K562 (cell line): Measurements from ENCODE around the gene RIPPLY3. TPM values are rescaled to one million over a fixed set of nuclear protein-coding genes. Genes with fewer than 3 reads are reported as not detected.

Experiments used
- GATAD2A ChIP-seq: fragments of 450-650 bp; IDR thresholded peaks from 2 replicates; pipeline ENCODE4 v1.6.1; 2017
- HMGN3 ChIP-seq: IDR thresholded peaks from 2 replicates; pipeline ENCODE4 v1.6.1; 2011; ENCODE audit warnings: borderline replicate concordance, low read depth, mild to moderate bottlenecking, mixed read lengths, low read length; ENCODE audit not compliant: insufficient read length; ENCODE audit errors: extremely low read depth
- KDM2B ChIP-seq: fragments of 250-450 bp; sonication (Bioruptor Pico); IDR thresholded peaks from 2 replicates; pipeline ENCODE4 v1.8.0; 2021; ENCODE audit warnings: mild to moderate bottlenecking, moderate library complexity
- PHF8 ChIP-seq: fragments of 200-600 bp; sonication (generic); IDR thresholded peaks from 2 replicates; pipeline ENCODE4 v1.6.1; 2012; ENCODE audit warnings: mixed run types, mild to moderate bottlenecking, inconsistent platforms, low read length, moderate library complexity, borderline replicate concordance
- PHTF2 ChIP-seq: fragments of 250-450 bp; sonication (Bioruptor Pico); IDR thresholded peaks from 2 replicates; pipeline ENCODE4 v1.5.0; 2021; ENCODE audit warnings: mild to moderate bottlenecking
- POLR2G ChIP-seq: fragments of 200-400 bp; formaldehyde crosslinking; IDR thresholded peaks from 2 replicates; pipeline ENCODE4 v1.6.1; 2017; ENCODE audit warnings: low read depth, mild to moderate bottlenecking, antibody characterized with exemption, low read length, moderate library complexity
- RBM22 ChIP-seq: fragments of 200-400 bp; formaldehyde crosslinking; IDR thresholded peaks from 2 replicates; pipeline ENCODE4 v1.6.1; 2018; ENCODE audit warnings: low read length, low read depth; ENCODE audit not compliant: poor library complexity, severe bottlenecking
- RCOR1 ChIP-seq, 2 experiments: IDR thresholded peaks; 2 replicates each; pipeline ENCODE4 v1.6.1; 2012; ENCODE audit warnings: low read depth in 2 of 2, low read length in 2 of 2, borderline replicate concordance in 1 of 2, improper control_type of control experiment in 1 of 2
- SMARCA4 ChIP-seq: fragments of 450-650 bp; IDR thresholded peaks from 2 replicates; pipeline ENCODE4 v1.6.1; 2016
- SMARCC2 ChIP-seq: fragments of 450-650 bp; IDR thresholded peaks from 2 replicates; pipeline ENCODE4 v1.6.1; 2017; ENCODE audit warnings: antibody characterized with exemption, moderate library complexity, mild to moderate bottlenecking, low read depth
- SMC3 ChIP-seq: conservative IDR thresholded peaks from 2 replicates; pipeline ENCODE4 v1.6.1; 2011; ENCODE audit warnings: low read depth, low read length, improper control_type of control experiment; ENCODE audit not compliant: insufficient read depth
- TAL1 ChIP-seq: fragments of 450-650 bp; IDR thresholded peaks from 2 replicates; pipeline ENCODE4 v1.6.1; 2016; ENCODE audit warnings: mild to moderate bottlenecking
- TGIF2 ChIP-seq: sonication (generic); formaldehyde crosslinking; IDR thresholded peaks from 2 replicates; pipeline ENCODE4 v1.8.1; 2022; ENCODE audit warnings: mild to moderate bottlenecking, missing genetic modification reagents, moderate library complexity
- ZBTB7A ChIP-seq: IDR thresholded peaks from 2 replicates; pipeline ENCODE4 v1.6.1; 2011; ENCODE audit warnings: low read depth, mild to moderate bottlenecking, low read length, moderate library complexity, borderline replicate concordance; ENCODE audit not compliant: control insufficient read depth
- ZNF121 ChIP-seq: sonication (generic); formaldehyde crosslinking; conservative IDR thresholded peaks from 2 replicates; pipeline ENCODE4 v1.8.0; 2022; ENCODE audit warnings: missing genetic modification reagents
- polyA plus RNA-seq, 8 experiments: library from polyadenylated mRNA; depleted of rRNA in 4 of 8; stranded (reverse) in 5 of 8; unstranded in 3 of 8; fragments of >200 nt; fragmentation: Nextera tagmentation in 2 of 8; fragmentation: Illumina TruSeq in 1 of 8; extraction: Ambion mirVana in 2 of 8; extraction: Trizol in 1 of 8; gene quantifications; 2 replicates each; pipeline versions ENCODE4 v1.2.1 to v1.2.3, GENCODE V29; 2011 to 2014; ENCODE audit warnings: inconsistent platforms in 1 of 8, missing spikeins in 1 of 8
- total RNA-seq, 7 experiments: library from RNA; depleted of rRNA in 6 of 7; stranded (reverse); fragments of >200 nt in 6 of 7; fragmentation: Illumina TruSeq in 2 of 7; extraction: Trizol in 2 of 7; gene quantifications; 2 replicates each; pipeline versions ENCODE4 v1.2.1 to v1.2.3, GENCODE V29; 2011 to 2021; ENCODE audit warnings: low replicate concordance in 1 of 7
- TF ChIP-seq, protein P1 (sequence below): fragments of 450-650 bp; IDR thresholded peaks from 2 replicates; pipeline ENCODE4 v1.6.1; 2018; ENCODE audit not compliant: partially characterized antibody
- TF ChIP-seq, protein P2 (sequence below), 2 experiments: fragments of 450-650 bp in 1 of 2; sonication (generic) in 1 of 2; formaldehyde crosslinking; conservative IDR thresholded peaks; 2 replicates each; pipeline versions ENCODE4 v1.4.0 to v1.8.1; 2020 to 2022; ENCODE audit warnings: mild to moderate bottlenecking in 1 of 2, missing genetic modification reagents in 1 of 2
- TF ChIP-seq, protein P3 (sequence below), 2 experiments: IDR thresholded peaks; 2 replicates each; pipeline ENCODE4 v1.6.1; 2012; ENCODE audit warnings: improper control_type of control experiment in 2 of 2, low read depth in 2 of 2, low read length in 2 of 2, borderline replicate concordance in 1 of 2
- TF ChIP-seq, protein P4 (sequence below): fragments of 450-650 bp; formaldehyde crosslinking; IDR thresholded peaks from 2 replicates; pipeline ENCODE4 v1.4.0; 2020; ENCODE audit warnings: mild to moderate bottlenecking, moderate library complexity

RIPPLY3 gene
- total and polyA plus RNA-seq, 9 of the 15 experiments (the other 6 are each of a cell fraction or from before 2014, with no cell fraction given) = not detected

DNA sequence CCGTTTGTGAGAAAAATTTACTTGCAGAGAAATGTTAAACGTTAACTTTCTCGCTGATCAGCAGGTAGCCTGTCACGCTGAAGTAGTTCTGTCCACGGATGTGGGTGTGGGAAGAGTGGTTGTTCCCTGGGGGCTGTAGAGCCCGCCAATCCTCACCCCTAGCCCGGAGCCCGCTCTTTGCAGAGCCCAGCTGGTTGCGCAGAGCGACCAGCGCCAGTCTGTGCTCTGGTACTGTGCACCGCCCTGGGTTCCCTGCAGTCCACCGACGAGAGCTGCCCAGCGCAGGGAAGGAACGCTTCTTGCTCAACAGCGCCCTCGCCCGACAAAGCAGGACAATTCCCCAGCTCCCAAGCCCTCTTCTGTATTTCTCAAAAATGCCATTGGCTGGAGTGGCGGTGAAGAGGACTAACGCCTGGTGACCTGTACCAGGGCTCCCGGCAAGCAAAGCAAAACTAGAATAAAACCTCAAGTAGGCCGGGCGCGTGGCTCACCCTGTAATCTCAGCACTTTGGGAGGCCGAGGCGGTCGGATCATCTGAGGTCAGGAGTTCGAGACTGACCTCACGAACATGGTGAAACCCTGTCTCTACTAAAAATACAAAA lies 3.3 kb downstream of the RIPPLY3 start (continued):
- TF ChIP-seq SMARCA4 = peak; percentile 71
- TF ChIP-seq TGIF2 = no peak
- 0 out of 2 replicates have a peak, but pooled peaks have one; percentile 18 for TF ChIP-seq GATAD2A
- peak; percentile 47; the same call in 1 of the 2 replicates for TF ChIP-seq POLR2G
- TF ChIP-seq, protein P1, sequence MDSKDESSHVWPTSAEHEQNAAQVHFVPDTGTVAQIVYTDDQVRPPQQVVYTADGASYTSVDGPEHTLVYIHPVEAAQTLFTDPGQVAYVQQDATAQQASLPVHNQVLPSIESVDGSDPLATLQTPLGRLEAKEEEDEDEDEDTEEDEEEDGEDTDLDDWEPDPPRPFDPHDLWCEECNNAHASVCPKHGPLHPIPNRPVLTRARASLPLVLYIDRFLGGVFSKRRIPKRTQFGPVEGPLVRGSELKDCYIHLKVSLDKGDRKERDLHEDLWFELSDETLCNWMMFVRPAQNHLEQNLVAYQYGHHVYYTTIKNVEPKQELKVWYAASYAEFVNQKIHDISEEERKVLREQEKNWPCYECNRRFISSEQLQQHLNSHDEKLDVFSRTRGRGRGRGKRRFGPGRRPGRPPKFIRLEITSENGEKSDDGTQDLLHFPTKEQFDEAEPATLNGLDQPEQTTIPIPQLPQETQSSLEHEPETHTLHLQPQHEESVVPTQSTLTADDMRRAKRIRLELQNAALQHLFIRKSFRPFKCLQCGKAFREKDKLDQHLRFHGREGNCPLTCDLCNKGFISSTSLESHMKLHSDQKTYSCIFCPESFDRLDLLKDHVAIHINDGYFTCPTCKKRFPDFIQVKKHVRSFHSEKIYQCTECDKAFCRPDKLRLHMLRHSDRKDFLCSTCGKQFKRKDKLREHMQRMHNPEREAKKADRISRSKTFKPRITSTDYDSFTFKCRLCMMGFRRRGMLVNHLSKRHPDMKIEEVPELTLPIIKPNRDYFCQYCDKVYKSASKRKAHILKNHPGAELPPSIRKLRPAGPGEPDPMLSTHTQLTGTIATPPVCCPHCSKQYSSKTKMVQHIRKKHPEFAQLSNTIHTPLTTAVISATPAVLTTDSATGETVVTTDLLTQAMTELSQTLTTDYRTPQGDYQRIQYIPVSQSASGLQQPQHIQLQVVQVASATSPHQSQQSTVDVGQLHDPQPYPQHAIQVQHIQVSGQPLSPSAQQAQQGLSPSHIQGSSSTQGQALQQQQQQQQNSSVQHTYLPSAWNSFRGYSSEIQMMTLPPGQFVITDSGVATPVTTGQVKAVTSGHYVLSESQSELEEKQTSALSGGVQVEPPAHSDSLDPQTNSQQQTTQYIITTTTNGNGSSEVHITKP = peak; percentile 6
- no peak for TF ChIP-seq KDM2B
- TF ChIP-seq, protein P2, sequence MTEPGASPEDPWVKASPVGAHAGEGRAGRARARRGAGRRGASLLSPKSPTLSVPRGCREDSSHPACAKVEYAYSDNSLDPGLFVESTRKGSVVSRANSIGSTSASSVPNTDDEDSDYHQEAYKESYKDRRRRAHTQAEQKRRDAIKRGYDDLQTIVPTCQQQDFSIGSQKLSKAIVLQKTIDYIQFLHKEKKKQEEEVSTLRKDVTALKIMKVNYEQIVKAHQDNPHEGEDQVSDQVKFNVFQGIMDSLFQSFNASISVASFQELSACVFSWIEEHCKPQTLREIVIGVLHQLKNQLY (CRISPR knock-in tag; conservative IDR thresholded peaks at IDR 0.05) = no peak
- no peak for TF ChIP-seq PHTF2 (CRISPR knock-in tag)
- peak; percentile 55 for TF ChIP-seq HMGN3
- no peak for TF ChIP-seq RBM22
- TF ChIP-seq SMARCC2 = peak; percentile 77; the same call in 1 of the 2 replicates
- TF ChIP-seq ZNF121 (CRISPR knock-in tag) = no peak
- TF ChIP-seq PHF8 = peak; percentile 35; the same call in 1 of the 2 replicates
- TF ChIP-seq, protein P3, sequence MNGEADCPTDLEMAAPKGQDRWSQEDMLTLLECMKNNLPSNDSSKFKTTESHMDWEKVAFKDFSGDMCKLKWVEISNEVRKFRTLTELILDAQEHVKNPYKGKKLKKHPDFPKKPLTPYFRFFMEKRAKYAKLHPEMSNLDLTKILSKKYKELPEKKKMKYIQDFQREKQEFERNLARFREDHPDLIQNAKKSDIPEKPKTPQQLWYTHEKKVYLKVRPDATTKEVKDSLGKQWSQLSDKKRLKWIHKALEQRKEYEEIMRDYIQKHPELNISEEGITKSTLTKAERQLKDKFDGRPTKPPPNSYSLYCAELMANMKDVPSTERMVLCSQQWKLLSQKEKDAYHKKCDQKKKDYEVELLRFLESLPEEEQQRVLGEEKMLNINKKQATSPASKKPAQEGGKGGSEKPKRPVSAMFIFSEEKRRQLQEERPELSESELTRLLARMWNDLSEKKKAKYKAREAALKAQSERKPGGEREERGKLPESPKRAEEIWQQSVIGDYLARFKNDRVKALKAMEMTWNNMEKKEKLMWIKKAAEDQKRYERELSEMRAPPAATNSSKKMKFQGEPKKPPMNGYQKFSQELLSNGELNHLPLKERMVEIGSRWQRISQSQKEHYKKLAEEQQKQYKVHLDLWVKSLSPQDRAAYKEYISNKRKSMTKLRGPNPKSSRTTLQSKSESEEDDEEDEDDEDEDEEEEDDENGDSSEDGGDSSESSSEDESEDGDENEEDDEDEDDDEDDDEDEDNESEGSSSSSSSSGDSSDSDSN (IDR thresholded peaks at IDR 0.05; ENCODE audit: borderline replicate concordance in 1 of 2, low read depth in 2 of 2, low read length in 2 of 2) = peak in 1 of 2 experiments; percentile 73; a peak in 1 of 4 replicates
- TF ChIP-seq, protein P4, sequence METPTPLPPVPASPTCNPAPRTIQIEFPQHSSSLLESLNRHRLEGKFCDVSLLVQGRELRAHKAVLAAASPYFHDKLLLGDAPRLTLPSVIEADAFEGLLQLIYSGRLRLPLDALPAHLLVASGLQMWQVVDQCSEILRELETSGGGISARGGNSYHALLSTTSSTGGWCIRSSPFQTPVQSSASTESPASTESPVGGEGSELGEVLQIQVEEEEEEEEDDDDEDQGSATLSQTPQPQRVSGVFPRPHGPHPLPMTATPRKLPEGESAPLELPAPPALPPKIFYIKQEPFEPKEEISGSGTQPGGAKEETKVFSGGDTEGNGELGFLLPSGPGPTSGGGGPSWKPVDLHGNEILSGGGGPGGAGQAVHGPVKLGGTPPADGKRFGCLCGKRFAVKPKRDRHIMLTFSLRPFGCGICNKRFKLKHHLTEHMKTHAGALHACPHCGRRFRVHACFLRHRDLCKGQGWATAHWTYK (CRISPR knock-in tag) = 0 out of 2 replicates have a peak, but pooled peaks have one; percentile 52
- TF ChIP-seq ZBTB7A = no peak
- peak in 1 of 2 experiments; percentile 76; a peak in 2 of 4 replicates for TF ChIP-seq RCOR1 (IDR thresholded peaks at IDR 0.05; ENCODE audit: borderline replicate concordance in 1 of 2, low read depth in 2 of 2, low read length in 2 of 2)
- TF ChIP-seq SMC3 = peak; percentile 80
- TF ChIP-seq TAL1 = peak; percentile 22; the same call in 1 of the 2 replicates
